GM12875 (cell line): ENCODE measurements around the gene C16orf74.

Experiments used
- H3K4me3 ChIP-seq: one replicate; pipeline ENCODE4 v1.5.1; 2011; ENCODE audit warnings: low read depth, low read length, control low read depth
- TF ChIP-seq, protein P1 (sequence below): IDR thresholded peaks from 2 replicates; pipeline ENCODE4 v1.5.1; 2011; ENCODE audit warnings: low read depth, mild to moderate bottlenecking, control low read depth, inconsistent platforms, low read length, moderate library complexity, borderline replicate concordance; ENCODE audit not compliant: insufficient read depth

Gene C16orf74

DNA sequence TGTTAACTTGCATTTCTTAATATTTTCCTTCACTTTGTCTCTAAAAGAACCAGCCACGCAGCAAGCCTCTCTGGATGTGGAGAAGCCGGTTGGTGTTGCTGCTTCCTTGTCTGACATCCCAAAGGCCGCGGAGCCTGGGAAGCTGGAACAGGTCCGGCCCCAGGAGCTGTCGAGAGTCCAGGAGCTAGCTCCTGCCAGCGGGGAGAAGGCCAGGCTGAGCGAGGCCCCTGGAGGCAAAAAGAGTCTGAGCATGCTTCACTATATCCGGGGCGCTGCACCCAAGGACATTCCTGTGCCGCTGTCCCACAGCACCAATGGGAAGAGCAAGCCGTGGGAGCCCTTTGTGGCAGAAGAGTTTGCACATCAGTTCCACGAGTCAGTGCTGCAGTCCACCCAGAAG lies 85.0 kb downstream of the C16orf74 start:
- TF ChIP-seq, protein P1, sequence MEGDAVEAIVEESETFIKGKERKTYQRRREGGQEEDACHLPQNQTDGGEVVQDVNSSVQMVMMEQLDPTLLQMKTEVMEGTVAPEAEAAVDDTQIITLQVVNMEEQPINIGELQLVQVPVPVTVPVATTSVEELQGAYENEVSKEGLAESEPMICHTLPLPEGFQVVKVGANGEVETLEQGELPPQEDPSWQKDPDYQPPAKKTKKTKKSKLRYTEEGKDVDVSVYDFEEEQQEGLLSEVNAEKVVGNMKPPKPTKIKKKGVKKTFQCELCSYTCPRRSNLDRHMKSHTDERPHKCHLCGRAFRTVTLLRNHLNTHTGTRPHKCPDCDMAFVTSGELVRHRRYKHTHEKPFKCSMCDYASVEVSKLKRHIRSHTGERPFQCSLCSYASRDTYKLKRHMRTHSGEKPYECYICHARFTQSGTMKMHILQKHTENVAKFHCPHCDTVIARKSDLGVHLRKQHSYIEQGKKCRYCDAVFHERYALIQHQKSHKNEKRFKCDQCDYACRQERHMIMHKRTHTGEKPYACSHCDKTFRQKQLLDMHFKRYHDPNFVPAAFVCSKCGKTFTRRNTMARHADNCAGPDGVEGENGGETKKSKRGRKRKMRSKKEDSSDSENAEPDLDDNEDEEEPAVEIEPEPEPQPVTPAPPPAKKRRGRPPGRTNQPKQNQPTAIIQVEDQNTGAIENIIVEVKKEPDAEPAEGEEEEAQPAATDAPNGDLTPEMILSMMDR: no peak
- no peak overlapping the region for H3K4me3 ChIP-seq

DNA sequence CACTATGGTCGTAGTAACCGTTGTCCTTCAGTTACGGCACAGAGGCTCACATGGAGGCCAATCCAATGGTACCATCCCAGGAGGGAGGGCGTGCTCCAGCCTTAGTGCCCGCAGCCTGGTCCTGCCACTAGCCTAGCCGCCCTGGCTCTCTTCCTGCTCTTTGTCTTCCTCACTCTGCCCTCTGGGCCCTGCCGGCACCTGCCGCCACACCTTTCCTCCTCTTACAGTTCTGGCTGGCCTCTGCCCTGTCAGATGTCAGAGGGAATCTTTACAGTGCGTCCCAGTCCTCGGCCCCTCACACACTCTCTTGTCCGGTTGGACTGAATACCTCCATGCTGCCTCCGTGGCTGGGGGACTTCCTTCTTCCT lies 85.5 kb downstream of the C16orf74 start:
- no peak overlapping the region for H3K4me3 ChIP-seq
- TF ChIP-seq, protein P1: no peak

DNA sequence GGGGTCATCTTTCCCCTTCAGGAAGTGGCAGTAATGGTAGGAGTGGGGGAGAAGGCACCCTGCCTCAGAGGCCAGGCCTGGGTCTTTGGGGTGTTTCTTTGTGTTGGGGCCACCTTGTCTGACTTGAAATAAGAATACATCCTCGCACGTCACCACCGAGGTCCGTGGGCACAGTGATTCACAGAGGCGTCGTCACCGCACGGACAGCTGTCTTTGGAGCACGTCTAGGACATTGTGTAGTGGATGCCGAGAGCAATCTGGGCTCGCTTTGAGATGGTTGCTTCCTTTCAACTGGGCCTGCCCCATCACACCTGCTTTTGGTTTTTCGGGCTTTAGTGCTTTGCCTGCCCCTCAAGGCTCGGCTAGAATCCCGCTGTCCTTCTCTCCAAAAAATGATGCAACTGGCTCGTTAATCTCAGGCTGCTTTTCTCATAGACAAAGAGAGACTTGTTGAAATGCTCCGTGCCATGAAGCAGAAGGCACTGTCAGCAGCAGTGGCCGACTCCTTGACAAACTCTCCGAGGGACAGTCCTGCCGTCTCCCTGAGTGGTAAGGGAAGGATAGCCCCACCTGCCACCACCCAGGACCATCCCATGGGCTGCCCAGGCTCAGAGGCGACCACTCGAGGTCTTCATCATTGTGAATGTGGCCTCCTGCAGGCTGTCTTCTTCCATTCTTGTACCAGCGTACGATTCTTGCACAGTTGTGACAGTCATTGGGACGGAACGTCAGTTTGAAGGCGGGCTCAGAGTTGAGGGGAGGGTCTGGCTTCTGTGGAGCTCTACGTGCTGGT lies 86.1 kb downstream of the C16orf74 start:
- TF ChIP-seq, protein P1: no peak
- H3K4me3 ChIP-seq: no peak overlapping the region

DNA sequence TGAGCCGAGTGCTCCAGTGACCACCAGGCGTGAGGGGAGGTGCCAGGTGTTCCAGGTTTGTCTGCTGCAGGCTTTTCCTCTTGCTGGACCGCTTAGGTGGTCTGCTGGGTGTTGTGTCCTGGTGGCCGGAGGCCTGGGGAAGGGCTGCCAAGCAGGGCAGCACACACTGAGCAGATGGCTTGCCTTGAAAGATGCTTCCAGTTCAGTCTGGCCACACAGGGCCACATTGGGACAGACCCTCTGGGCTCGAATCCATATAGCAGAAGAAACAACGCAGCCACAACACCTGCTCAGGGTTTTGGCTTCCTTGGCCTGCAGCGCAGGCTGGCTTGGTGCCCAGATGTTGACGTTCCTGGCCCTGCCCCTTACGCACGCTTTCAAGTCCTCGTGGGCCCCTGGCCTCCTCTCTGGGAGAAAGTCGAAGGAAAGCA lies 87.0 kb downstream of the C16orf74 start:
- TF ChIP-seq, protein P1: no peak
- no peak overlapping the region for H3K4me3 ChIP-seq

DNA sequence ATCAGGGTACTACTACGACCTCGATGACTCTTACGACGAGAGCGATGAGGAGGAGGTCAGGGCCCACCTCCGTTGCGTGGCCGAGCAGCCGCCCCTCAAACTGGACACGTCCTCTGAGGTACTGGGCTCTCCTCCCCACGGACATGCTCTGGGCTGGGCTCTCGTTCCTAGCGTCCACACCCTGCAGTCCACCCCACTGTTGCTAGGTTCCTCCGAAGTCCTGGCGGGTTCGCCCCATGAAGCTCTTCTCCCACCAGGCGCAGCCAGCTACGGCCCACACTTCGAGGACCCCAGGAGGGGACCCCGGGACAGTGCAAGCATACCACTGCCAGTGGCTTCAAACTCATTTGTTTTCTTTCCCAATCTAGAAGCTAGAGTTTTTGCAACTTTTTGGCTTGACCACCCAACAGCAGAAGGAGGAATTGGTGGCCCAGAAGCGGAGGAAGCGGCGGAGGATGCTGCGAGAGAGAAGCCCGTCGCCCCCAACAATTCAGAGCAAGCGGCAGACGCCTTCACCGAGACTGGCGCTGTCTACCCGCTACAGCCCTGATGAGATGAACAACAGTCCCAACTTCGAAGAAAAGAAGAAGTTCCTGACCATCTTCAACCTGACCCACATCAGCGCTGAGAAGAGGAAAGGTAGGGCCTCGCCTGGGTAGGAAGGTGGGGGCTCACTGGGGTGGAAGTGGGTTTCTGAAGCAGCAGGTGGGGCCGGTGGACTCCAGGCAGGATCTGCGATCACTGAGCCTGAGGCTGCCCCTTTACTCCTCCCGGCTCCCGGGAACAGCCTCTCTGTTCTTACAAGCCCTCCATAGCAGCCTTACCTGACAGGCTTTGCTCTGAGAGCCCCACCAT lies 87.7 kb downstream of the C16orf74 start:
- no peak overlapping the region for H3K4me3 ChIP-seq
- TF ChIP-seq, protein P1: no peak

DNA sequence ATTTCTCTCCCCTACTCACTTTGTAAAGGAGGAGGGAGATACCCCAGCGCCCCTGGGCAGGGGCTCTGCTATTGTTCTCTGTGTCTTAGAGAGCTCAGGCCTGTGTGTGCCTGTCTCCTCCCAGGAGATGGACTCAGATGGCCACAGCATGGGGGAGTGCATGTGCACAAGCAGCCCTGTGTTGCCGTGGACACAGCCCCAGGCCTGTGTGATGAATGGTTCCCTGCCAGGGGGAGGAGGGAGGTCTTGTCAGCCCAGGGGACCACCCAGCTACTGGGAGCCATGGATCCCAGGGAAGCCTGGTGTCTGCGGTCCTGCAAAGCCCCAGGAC lies 88.4 kb downstream of the C16orf74 start:
- no peak overlapping the region for H3K4me3 ChIP-seq
- TF ChIP-seq, protein P1: no peak
